Left lobe of liver (tissue), 2 donors: Measurements from ENCODE around the gene SLC6A11. TPM values are rescaled to one million over a fixed set of nuclear protein-coding genes. Genes with fewer than 3 reads are reported as not detected.

Source experiments
- ATAC-seq: fragments of 200-7000 bp; cut with Tn5 transposase; one replicate; pipeline ENCODE4 v1.9.1; 2020; ENCODE audit warnings: mild to moderate bottlenecking, moderate library complexity
- DNase-seq: peaks from one replicate; pipeline ENCODE4 v3.0.0-alpha.2; 2020; ENCODE audit warnings: low spot score
- total RNA-seq: library from RNA; stranded (reverse); gene quantifications from one replicate; pipeline ENCODE4 v1.2.1, GENCODE V29; 2021
- donor health status: DM: no; HTN: no; CAD: no; lungs with moderate emphysema.
- donor health status: DM: no; HTN: yes; CAD: no.

The SLC6A11 gene
- total RNA-seq, 1 donor from 2014 or later: 0.13 TPM

- DNase-seq (no peak), ATAC-seq (no peak)
Observed at GRCh38 chr3:10949197-10949596, 133.2 kb downstream of the SLC6A11 start.

GRCh38 chr3:10950476-10951294 lies 134.7 kb downstream of the SLC6A11 start:
- DNase-seq (no peak), ATAC-seq (peak; percentile 82)

DNA sequence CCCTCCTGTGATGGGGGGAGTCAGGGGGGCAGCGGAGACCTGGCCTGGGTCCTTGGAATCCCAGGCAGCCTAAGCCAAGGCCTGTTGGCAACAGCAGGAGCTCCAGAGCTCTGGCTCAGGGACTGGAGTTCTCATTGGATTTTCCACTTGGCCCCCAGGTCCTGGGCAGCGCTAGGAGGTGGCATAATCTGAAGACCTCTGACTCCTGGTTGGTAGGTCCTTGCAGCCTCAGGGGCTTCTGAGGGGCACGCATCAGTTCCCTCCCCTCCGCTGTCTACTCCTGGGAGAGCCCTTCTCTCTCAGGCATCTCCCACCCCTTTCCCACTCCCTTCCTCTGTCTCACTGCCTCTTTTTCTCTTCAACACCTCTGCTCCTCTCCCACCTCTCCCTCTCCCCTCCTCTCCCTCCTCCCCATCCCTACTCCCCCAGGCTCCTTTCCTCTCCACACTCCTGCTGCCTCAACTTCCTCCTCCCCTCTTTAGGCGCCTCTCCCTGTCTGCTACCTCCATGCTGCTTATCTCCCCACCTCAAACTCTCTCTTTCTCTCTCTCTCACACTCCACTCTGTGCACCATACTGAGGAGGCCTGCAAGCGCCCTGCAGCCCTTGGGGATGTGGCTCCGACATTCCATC lies 135.4 kb downstream of the SLC6A11 start:
- ATAC-seq (no peak), DNase-seq (no peak)

GRCh38 chr3:10952525-10952924 lies 136.5 kb downstream of the SLC6A11 start:
- DNase-seq (no peak), ATAC-seq (no peak)

- DNase-seq (no peak), ATAC-seq (no peak)
Observed at GRCh38 chr3:10954740-10955139, 138.7 kb downstream of the SLC6A11 start.

DNA sequence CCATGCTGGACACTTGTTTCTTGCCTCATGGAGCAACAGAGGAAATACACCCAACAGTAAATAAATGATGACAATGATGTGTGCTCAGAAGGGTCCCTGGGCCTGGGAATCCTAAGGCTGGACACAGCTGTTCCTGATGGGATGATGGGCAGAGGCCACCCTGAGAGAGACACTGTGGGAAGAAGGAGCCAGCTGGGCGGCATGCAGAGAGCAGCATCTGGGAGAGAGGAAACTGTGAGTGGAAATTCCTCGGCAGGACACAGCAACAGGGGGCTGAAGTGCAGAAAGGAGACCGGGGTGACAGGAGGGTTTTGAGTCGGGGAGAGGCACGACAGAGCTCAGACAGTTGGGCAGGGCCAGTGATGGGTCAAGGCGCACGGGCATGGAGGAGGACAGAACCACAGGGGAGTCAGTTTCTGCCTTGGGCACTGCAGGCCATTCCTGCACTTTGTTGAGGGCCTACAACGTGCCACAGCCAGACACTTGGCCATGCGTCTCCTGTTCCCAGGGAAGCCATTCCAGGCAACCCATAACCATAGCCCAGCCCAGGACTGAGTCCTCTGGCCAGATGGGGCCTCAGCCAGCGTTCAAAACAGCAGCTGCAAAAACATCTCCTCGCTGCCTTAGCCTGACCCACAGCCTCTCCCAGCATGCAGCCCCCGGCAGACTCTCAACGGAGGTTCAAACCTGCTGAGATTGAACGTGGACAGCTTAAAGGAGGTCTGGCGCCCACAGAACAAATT lies 139.9 kb downstream of the SLC6A11 start:
- DNase-seq (no peak), ATAC-seq (no peak)

DNA sequence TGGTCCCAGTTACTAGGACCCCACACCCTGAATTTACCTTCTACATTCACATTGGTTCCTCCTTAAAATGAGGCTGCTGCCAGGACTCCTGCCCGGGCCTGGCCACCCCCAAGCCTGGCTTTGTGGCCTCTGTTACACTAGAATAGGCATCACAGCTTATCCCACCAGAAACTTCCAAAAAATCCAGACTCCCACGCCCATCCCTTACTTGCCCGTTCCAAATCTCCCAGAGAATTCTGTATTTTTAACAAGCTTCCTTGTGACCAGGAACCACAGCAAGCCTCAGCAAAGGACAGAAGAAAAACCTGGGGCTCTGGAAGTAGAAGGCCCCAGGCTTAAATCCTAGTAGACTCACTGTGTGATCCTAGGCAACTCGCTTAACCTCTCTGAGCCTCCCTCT lies 140.5 kb downstream of the SLC6A11 start:
- ATAC-seq (no peak), DNase-seq (no peak)

- DNase-seq (no peak), ATAC-seq (no peak)
Observed at GRCh38 chr3:10956986-10957385, 141.0 kb downstream of the SLC6A11 start.

DNA sequence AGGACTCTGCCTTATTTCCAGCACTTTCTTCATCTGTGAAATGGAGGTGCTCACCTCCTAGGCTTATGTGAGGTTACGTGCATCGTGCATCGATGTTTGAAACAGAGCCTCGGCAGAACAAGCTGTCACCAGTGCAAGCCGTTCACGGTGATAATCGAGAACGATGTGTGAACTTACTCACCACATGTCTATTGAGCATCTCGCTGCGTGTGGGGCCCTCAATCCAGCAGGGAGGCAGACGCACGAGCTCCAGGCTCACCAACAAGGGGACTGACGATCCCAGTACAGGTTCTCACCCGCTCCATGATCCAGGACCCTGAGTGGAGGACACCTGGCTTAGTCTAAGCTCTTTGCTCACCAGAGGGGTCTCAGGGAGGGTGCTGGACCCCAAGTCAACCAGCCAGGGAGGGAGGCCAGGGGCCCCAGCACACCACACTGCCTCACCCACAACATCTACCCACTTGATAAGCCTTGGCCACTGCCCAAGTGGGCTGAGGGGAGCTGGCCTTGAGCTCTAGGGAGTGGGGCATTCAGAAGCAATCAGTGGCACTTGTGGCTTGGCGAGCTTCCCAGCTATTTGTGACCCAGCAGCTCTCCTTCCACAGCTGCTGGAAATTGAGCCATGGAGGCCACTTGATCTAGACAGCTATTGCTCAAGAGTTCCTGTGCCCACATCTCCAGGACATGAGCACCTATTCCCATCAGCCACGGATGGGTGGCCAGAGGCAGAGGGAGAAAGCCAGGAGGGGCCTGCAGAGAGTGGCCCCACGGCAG lies 142.1 kb downstream of the SLC6A11 start:
- ATAC-seq (no peak), DNase-seq (no peak)

- DNase-seq: no peak
- ATAC-seq: no peak
Observed at GRCh38 chr3:10960255-10960654, 144.2 kb downstream of the SLC6A11 start.

- ATAC-seq (no peak), DNase-seq (no peak)
Observed at GRCh38 chr3:10961921-10962320, 145.9 kb downstream of the SLC6A11 start.

GRCh38 chr3:10962481-10963036 lies 146.5 kb downstream of the SLC6A11 start:
- DNase-seq: no peak
- ATAC-seq: peak; percentile 49

DNA sequence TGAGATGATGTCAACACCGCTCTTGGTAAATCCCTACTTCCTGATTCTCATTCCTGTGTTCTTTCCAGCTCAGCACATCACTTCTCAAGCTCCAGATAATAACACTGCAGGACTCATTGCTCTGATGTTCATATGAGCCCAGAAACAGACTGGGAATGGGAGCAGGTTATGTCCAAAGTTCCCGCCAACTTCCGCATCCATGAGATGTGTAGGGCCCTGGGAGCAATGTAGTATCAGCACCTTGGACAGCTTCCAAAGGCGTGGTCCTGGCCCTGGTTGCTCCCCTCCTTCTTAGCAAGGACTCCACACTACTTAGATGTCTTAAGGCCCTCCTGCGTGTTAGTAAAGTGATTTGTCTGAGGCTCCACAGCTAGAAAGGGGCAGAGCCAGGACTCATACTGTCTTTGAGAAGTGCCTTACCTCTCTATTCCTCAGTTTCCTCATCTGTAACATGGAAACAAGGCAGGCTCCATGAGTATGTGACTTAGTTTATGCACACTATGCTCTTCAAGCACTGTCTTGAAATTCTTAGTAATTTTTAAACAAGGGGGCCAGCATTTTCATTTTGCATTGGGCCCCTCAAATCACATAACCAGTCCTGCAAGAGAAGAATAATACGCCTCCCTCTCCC lies 148.6 kb downstream of the SLC6A11 start:
- ATAC-seq (no peak), DNase-seq (no peak)

DNA sequence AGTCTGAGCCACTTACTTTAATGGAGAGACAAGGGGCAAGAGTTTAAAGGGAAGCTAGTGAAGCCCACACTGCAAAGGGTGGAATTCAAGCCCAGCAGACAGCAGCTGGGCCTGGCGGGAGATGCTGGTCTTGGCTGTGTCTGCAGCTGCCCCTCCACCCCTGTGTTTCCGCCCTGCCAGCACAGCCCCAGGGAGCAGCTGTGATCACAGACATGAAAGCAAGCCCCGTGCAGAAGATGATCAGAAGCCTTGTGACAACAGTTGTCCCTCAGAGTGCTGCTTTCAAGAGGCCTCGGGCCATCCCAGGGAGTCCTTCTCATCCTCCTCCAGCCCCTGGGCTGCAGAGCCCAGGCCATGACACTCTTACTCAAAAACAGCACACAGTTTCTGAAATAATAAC lies 152.4 kb downstream of the SLC6A11 start:
- no peak for DNase-seq
- ATAC-seq: no peak

DNA sequence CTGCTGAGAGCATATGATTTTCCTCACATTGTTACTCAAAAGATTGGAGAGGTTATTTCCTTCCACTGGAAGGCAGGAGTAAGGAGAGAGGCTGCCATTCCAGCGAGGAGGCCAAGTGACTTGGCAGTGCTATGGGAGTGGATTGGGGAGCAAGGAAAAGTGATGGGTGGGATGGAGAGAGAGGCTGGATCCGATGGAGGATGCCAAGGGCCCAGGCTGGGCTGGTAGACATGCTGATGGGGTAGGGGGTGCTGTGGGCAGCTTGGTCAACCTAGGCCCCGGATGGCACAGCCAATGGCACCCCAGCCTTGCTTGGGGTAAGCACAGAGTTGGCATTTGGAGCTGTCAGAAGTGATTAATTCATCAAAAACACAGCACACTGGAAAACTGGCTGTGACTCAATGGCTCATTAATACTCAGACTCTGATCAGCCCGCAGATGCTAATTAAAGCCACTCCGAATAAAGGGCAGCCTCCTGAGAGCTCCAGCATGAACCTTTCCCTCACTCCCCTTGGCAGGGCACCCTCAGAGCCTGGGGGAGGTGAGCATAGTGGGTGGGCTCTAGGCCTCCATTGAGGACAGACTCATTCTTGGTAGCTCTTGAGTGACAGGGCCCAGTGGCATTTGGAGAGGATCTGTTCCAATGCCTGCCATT lies 154.4 kb downstream of the SLC6A11 start:
- ATAC-seq: no peak
- no peak for DNase-seq

- DNase-seq (no peak), ATAC-seq (no peak)
Observed at GRCh38 chr3:10972072-10972782, 156.2 kb downstream of the SLC6A11 start.

DNA sequence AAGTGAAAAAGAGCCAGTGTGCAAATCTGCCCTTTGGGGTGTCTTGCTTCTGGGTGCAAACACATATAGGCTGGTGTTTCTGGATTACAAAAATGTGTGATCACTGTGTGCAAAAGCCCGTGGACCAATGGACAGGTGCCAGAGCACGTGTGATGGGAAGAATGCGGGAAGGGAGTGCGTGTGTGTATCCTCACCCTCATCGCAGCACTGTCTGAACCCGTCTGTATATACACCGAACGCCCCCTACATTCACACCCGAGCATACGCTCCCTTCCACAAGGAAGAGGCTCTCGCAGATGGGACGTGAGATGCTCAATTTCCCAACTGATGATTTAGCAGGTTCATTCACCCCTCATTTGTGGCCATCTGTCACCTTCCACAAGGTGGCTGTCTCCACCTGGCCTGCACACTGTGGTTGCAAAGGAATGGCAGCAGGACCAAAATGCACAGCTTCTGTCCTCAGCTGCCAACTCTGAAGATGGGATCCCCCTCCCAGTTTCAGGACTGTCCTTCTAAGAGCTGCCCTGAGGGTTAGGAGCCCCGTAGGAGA lies 157.1 kb downstream of the SLC6A11 start:
- ATAC-seq: peak; percentile 87
- DNase-seq: no peak

DNA sequence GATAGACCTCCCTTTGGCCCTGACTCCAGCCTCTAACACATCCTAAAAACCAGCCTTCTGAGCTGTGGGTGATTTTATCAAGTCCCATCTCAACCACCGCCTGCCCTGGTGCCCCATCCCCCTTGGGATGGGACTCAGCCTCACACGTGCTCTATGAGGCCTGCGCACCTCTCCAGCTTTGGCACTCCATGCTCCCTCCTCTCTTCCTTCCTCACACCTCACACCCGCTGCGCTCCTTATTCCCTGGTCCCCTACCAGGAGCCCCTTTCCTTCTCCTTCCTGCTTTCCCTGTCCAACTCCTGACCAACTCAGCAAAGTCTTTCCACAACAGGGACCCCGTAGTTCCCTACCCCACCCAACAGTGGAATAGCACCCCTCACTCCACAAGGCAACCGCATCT lies 158.1 kb downstream of the SLC6A11 start:
- ATAC-seq (no peak), DNase-seq (no peak)
